GM21529 (cell line): ENCODE data around the gene PGGHG.
"Not testable (repeated sequence)": the region's sequence is repeated elsewhere in the genome, so short reads cannot be mapped to it uniquely, and the experiment has no call there.

Source experiments
- ATAC-seq: cut with Tn5 transposase; IDR thresholded peaks from one replicate; pipeline ENCODE4 v1.9.1; 2021; ENCODE audit not compliant: unreplicated experiment

The PGGHG gene

GRCh38 chr11:313787-314553 is 25.0 kb downstream of the PGGHG start, which contains the start of gene IFITM1:
TSS of gene IFITM1 (plus strand) at chr11:314040. CDS start at chr11:314171, 131 bp downstream.
- ATAC-seq = peak; percentile 37

- not testable (repeated sequence) for ATAC-seq
These were observed 25.6 kb downstream of the PGGHG start for GRCh38 chr11:314554-314875.

- no peak for ATAC-seq
These were observed 26.1 kb downstream of the PGGHG start for GRCh38 chr11:315051-315481.

GRCh38 chr11:315516-315994 is 26.6 kb downstream of the PGGHG start:
- ATAC-seq = no peak

- no peak for ATAC-seq
These were observed 27.2 kb downstream of the PGGHG start for GRCh38 chr11:316031-316701.

GRCh38 chr11:316891-317301 is 28.0 kb downstream of the PGGHG start:
- ATAC-seq = no peak

- ATAC-seq = not testable (repeated sequence)
These were observed 28.9 kb downstream of the PGGHG start for GRCh38 chr11:317668-318404.

GRCh38 chr11:318405-319120 is 29.6 kb downstream of the PGGHG start:
- ATAC-seq = not testable (repeated sequence)

GRCh38 chr11:319121-319887 is 30.4 kb downstream of the PGGHG start:
- ATAC-seq = not testable (repeated sequence)

GRCh38 chr11:319888-320273 is 31.0 kb downstream of the PGGHG start:
- ATAC-seq = not testable (repeated sequence)

GRCh38 chr11:324156-324555 is 35.2 kb downstream of the PGGHG start:
- ATAC-seq = no peak

- ATAC-seq = not testable (repeated sequence)
These were observed 35.9 kb downstream of the PGGHG start for GRCh38 chr11:324593-325517.

GRCh38 chr11:325796-326591 is 37.1 kb downstream of the PGGHG start:
- ATAC-seq = no peak

- peak; percentile 4 for ATAC-seq
These were observed 37.6 kb downstream of the PGGHG start for GRCh38 chr11:326592-326841.

- peak; percentile 74 for ATAC-seq
These were observed 38.1 kb downstream of the PGGHG start for GRCh38 chr11:326842-327580.

GRCh38 chr11:327581-327923 is 38.6 kb downstream of the PGGHG start:
- ATAC-seq = no peak

- ATAC-seq = no peak
These were observed 39.1 kb downstream of the PGGHG start for GRCh38 chr11:328012-328411.

GRCh38 chr11:328516-329100 is 39.7 kb downstream of the PGGHG start:
- ATAC-seq = not testable (repeated sequence)
